ENCODE measurements around the gene TMEM272.
A peak's percentile ranks its signal among the peaks of the same experiment; 100 is the strongest.

Gene TMEM272

DNA sequence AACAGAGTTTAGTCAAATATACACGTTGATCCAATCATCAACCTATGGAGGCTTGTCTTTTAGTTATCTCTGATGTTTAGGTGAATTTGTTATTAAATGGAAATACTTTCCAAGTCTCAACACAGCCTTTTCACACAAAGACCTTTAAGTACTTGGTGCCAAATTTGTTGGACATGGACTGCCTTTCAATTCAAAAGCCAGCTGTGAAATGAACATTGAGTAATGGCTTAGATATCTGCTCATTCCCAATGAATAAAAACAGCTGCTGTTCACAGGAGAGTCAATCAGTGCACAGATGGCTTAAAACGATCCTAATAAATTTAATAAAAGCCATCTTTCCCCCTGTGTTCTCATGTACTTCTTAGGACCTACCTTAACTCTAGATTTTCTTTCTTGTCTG, 21.1 kb downstream of the TMEM272 start:
- DNase-seq, result no peak

- no peak for DNase-seq
Measured at GRCh38 chr13:51823359-51823758, 21.6 kb downstream of the TMEM272 start.

DNA sequence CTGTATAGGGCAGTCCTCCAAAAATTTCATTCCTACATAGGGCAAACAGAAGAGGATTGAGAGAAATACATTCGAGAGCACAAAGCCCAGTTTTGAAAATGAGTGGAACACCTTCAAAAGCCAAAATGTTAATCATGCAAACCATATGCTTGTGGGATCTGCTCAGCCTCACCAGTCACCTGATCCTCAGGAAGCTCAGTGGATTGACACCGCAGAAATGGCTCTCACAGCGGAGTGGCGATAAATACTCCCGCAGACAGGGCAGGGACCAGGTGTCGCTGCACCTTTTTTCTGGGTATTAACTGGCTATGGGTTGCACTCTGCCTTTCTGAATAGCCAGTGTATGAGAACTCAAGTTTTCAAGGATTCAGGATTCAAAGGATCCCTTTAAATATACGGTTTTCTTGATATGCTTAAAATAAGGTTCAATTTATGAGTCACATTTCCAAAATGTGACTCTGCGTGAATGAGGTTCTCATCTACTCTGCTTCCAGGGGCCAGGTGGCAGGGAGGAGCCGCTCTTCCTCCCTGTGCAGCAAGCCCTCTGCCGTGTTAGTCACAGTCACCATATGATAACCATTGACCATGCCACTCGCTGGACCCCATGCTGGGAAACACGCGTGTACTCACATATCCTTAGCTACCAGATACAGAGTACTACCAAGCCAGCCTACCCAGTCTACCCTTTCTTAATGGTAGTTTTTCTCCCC, 22.7 kb downstream of the TMEM272 start:
- no peak for DNase-seq

DNA sequence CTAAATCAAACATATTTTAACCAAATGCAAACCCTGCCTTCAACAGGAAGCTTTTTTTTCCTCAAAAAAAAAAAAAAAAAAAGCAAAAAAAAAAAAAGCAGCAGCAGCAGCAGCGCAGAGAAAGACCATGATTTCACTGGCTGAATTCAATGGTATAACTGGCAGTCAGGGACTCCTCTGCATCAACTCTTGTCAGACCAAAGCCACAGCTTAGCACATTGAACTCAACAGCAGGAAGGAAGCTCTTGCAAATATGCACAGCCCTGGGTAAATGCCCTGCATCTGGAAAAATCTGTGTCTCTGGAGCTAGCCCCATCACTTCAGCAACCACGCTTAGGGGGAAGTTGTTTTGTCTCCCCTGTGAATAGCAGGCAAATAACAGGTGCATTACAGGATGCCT, 23.4 kb downstream of the TMEM272 start:
- peak; percentile 20 for DNase-seq

DNA sequence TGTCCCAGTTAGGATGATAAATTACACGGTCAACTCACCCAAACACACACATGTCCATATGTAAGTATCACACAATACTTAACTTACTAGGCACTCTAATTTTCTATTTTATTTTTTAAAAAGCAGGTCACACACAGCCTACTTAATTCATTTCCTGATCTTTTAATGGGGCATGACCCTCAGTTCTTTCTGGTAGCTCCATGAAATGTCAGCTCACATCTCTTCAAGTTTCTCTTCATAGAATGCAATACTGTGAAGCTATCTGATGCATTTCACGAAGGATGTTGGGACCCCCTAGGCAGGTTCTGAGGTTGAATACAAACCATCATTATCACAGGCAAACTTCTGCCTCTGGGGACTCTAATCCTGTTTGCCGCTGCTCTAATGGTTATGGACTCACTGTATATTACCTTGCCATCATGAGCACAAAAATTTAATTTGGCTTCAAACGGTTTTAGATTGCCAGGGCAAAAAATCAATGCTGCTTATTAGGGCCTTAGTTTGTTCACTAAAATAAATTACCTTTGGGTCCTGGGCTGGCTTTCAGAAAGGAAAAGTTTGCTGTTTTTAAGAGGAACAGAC, 24.9 kb downstream of the TMEM272 start:
- DNase-seq, result no peak

GRCh38 chr13:51819544-51819943, 25.4 kb downstream of the TMEM272 start:
- no peak for DNase-seq

GRCh38 chr13:51818781-51819511, 26.0 kb downstream of the TMEM272 start:
- DNase-seq, result no peak

- DNase-seq, result no peak
Measured at GRCh38 chr13:51818276-51818675, 26.7 kb downstream of the TMEM272 start.

GRCh38 chr13:51817717-51818116, 27.3 kb downstream of the TMEM272 start:
- DNase-seq, result no peak

- no peak for DNase-seq
Measured at GRCh38 chr13:51816604-51817249, 28.2 kb downstream of the TMEM272 start.

DNA sequence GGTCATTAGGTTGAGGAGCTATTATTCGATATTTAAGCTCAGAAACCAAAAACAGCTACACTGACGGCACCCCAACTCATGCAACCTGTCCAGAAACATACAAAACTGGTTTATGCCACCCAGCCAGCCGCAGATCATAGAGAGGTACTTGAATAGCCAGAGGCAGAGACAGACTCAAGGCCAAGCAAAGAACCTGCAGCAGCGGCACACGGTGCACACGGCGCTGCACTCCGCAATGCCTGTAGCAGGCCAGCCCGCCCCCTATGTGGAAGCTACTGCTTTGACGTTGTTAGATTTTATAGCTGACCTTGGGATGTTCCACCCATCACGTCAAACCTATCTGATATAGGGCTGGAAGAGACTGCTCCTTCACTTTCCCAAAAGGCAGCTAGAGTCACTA, 29.1 kb downstream of the TMEM272 start:
- DNase-seq, result no peak

- DNase-seq, result peak; percentile 75
Measured at GRCh38 chr13:51814825-51815650, 29.9 kb downstream of the TMEM272 start.

- no peak for DNase-seq
Measured at GRCh38 chr13:51814071-51814470, 30.9 kb downstream of the TMEM272 start.

GRCh38 chr13:51811920-51812451, 33.0 kb downstream of the TMEM272 start:
- no peak for DNase-seq

DNA sequence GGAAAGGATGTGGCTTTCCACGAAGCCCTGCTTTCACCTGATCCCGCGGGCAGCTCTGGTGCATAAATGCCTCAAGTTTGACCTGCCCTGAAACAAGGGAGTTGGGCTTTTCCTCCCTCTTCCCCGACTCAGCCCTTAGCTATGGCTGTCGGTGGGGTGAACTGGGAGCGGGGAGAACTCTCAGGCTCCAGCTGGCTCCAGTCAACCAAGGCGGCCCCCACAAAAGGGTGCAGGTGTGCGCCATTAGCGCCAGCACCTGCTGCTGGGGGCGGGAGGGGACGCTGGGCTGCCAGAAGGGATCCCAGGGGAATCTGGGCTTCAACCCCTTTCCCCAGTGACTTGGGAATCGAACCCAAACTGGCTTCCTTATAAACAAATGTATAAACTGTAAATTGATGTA, 33.9 kb downstream of the TMEM272 start:
- DNase-seq, result no peak

DNA sequence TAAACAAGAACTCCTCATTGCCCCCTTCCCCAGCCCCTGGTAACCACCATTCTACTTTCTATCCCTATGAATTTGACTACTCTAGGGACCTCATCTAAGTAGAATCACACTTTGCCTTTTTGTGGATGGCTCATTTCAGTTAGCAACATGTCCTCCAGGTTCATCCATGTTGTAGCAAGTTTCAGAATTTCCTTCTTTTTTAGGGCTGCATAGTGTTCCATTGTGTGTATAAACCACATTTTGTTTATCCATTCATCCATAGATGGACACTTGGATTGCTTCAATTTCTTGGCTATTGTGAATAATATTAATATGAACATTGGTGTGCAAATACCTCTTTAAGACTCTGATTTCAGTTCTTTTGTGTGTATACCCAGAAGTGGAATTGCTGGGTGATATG, 36.2 kb downstream of the TMEM272 start:
- DNase-seq, result no peak

GRCh38 chr13:51807041-51807440, 37.9 kb downstream of the TMEM272 start:
- no peak for DNase-seq

DNA sequence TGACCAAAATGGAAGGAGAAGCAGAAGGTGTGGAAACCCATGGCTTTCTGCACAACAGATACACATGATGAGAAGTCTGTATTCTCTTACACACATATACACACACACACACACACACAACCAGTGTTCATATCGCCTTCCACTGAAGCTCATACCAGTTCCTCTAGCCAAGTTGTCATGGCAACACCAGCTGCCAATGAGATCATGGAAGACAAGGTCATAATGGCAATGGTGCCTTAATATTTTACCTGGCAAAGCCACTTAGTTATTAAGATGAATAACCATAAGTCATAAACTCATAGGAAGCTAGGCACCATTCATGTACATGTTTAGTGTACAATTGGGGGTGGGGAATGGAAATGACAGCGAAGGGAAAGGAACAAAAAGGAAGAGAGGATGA, 38.4 kb downstream of the TMEM272 start:
- no peak for DNase-seq

DNA sequence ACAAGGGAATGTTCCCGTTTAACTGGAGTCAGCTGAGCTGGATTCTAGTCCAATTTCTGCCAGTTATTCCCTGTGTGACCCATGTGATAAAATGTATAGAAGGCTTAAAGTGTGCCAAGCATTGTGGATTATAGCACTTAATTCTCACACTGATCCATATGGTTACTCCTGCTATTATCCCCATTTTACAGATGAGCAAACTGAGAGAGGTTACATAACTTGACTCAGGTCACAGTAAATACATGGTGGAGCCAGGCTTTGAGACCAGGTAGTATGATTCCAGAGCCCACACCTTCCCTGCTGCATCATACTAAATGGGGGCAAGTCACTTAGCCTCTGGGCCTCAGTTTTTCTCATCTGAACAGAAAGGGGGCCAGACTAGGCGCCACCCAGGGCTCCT, 39.1 kb downstream of the TMEM272 start:
- no peak for DNase-seq

DNA sequence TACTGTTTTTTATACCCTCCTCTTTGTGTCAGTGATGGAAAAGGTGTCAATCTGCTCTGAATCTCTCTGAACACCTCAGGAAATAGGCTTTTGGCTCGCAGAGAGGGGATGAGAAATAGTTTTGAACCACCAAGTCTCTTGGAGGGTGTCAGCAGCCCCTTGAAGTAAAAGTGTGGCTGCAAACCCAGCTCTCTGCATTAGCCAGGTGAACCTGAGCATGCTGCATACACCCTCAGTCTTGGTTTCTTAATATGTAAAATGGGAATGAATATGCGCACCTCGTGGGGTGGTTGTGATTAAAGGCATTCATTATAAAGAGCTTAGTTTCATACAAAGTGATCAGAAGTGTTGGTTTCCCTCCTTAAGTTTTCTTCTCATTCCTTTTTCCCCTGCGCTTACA, 39.7 kb downstream of the TMEM272 start:
- no peak for DNase-seq

GRCh38 chr13:51804295-51805172, 40.4 kb downstream of the TMEM272 start:
- peak; percentile 25 for DNase-seq

Measured in activated gamma-delta T cell treated with Interleukin-2 at 50 U/mL for 16 hours (primary cell).